Measurements from ENCODE around the gene BRAT1. TPM values are rescaled to one million over a fixed set of nuclear protein-coding genes. Genes with fewer than 3 reads are reported as not detected.
A peak's percentile ranks its signal among the peaks of the same experiment; 100 is the strongest.
"Not testable (repeated sequence)": the region's sequence is repeated elsewhere in the genome, so short reads cannot be mapped to it uniquely, and the experiment has no call there.

Gene BRAT1
- total RNA-seq, 2 experiments from 2014 or later: 33.5 to 40.1 TPM

GRCh38 chr7:2564970-2565540 lies 9.7 kb upstream of the BRAT1 start:
- DNase-seq: no peak
- ATAC-seq (ENCODE audit: low read depth): no peak
- H3K4me3 Mint-ChIP-seq: no peak overlapping the region
- peaks cover 2% of the 10 kb centered on the region for H3K4me1 Mint-ChIP-seq
- no peaks in the 10 kb centered on the region for H3K9me3 Mint-ChIP-seq
- peaks cover 2% of the 10 kb centered on the region for H3K27me3 Mint-ChIP-seq
- no peak overlapping the region for H3K27ac Mint-ChIP-seq
- POLR2A ChIA-PET: no interaction called here
- peaks cover 2% of the 10 kb centered on the region for H3K36me3 Mint-ChIP-seq

GRCh38 chr7:2563955-2564354 lies 8.6 kb upstream of the BRAT1 start:
- H3K9me3 Mint-ChIP-seq; H3K4me3 Mint-ChIP-seq; POLR2A ChIA-PET; DNase-seq; H3K27ac Mint-ChIP-seq; H3K36me3 Mint-ChIP-seq; H3K27me3 Mint-ChIP-seq; H3K4me1 Mint-ChIP-seq; ATAC-seq (ENCODE audit: low read depth): not testable (repeated sequence)

GRCh38 chr7:2559283-2559950 lies 4.1 kb upstream of the BRAT1 start:
- peak; percentile 14 for ATAC-seq (ENCODE audit: low read depth)
- H3K4me1 Mint-ChIP-seq: peaks cover 12% of the 10 kb centered on the region
- no peaks in the 10 kb centered on the region for H3K27me3 Mint-ChIP-seq
- DNase-seq: no peak
- POLR2A ChIA-PET: interaction anchor here (0.7 to 1.4 kb wide), 6 partner anchors 20 to 85 kb away, joined by 3 to 6 read pairs (median 4); no protein-coding TSS in a partner anchor
- no peaks in the 10 kb centered on the region for H3K36me3 Mint-ChIP-seq
- peak overlapping the region; percentile 79 for H3K4me3 Mint-ChIP-seq
- no peaks in the 10 kb centered on the region for H3K9me3 Mint-ChIP-seq
- H3K27ac Mint-ChIP-seq: peak overlapping the region; percentile 38

- peaks cover 15% of the 10 kb centered on the region for H3K4me1 Mint-ChIP-seq
- DNase-seq (peak; percentile 97), ATAC-seq (ENCODE audit: low read depth) (peak; percentile 43)
- H3K4me3 Mint-ChIP-seq: peak within 1 kb of the TSS; percentile 80
- no peaks in the 10 kb centered on the region for H3K9me3 Mint-ChIP-seq
- H3K27ac Mint-ChIP-seq: peak within 1 kb of the TSS; percentile 69
- H3K27me3 Mint-ChIP-seq: no peaks in the 10 kb centered on the region
- POLR2A ChIA-PET: interaction anchor here (1.4 kb wide), 4 partner anchors 19 to 86 kb away, joined by 3 to 6 read pairs (median 4); no protein-coding TSS in a partner anchor
- H3K36me3 Mint-ChIP-seq: no peaks in the 10 kb centered on the region
These were observed 3.4 kb upstream of the BRAT1 start, which contains the start of gene IQCE for GRCh38 chr7:2558629-2559282. Gene IQCE, plus strand, starts transcription at chr7:2558979. Its CDS starts 203 bp downstream, at chr7:2559182.

- no peak for DNase-seq
- no peaks in the 10 kb centered on the region for H3K27me3 Mint-ChIP-seq
- peak overlapping the region; percentile 92 for H3K27ac Mint-ChIP-seq
- peaks cover 9% of the 10 kb centered on the region for H3K36me3 Mint-ChIP-seq
- H3K4me1 Mint-ChIP-seq: peaks cover 21% of the 10 kb centered on the region
- no peaks in the 10 kb centered on the region for H3K9me3 Mint-ChIP-seq
- POLR2A ChIA-PET: interaction anchor here (0.5 to 1.2 kb wide), 3 partner anchors 16 to 77 kb away, joined by 3 to 7 read pairs (median 3); no protein-coding TSS in a partner anchor
- H3K4me3 Mint-ChIP-seq: peak overlapping the region; percentile 89
- ATAC-seq (ENCODE audit: low read depth): no peak
These were observed 638 bp downstream of the BRAT1 start for GRCh38 chr7:2554661-2555111.

GRCh38 chr7:2553831-2554581 lies 1.3 kb downstream of the BRAT1 start:
- Mint-ChIP-seq H3K9me3 (no peaks in the 10 kb centered on the region), H3K36me3 (peaks cover 9% of the 10 kb centered on the region), H3K4me3 (peak overlapping the region; percentile 89), H3K27me3 (no peaks in the 10 kb centered on the region), H3K27ac (peak overlapping the region; percentile 92), H3K4me1 (peaks cover 19% of the 10 kb centered on the region)
- ATAC-seq (ENCODE audit: low read depth): no peak
- no peak for DNase-seq
- POLR2A ChIA-PET: interaction anchor here (0.5 to 1.2 kb wide), 3 partner anchors 15 to 76 kb away, joined by 3 to 7 read pairs (median 3); no protein-coding TSS in a partner anchor

GRCh38 chr7:2553108-2553507 lies 2.2 kb downstream of the BRAT1 start:
- Mint-ChIP-seq H3K9me3 (no peaks in the 10 kb centered on the region), H3K4me1 (peaks cover 17% of the 10 kb centered on the region), H3K27ac (no peak overlapping the region), H3K27me3 (no peaks in the 10 kb centered on the region), H3K36me3 (peaks cover 9% of the 10 kb centered on the region), H3K4me3 (no peak overlapping the region)
- DNase-seq (no peak), ATAC-seq (ENCODE audit: low read depth) (no peak)
- POLR2A ChIA-PET: no interaction called here

- H3K9me3 Mint-ChIP-seq: no peaks in the 10 kb centered on the region
- no peak overlapping the region for H3K4me3 Mint-ChIP-seq
- DNase-seq: no peak
- H3K27ac Mint-ChIP-seq: no peak overlapping the region
- peaks cover 13% of the 10 kb centered on the region for H3K4me1 Mint-ChIP-seq
- peaks cover 13% of the 10 kb centered on the region for H3K36me3 Mint-ChIP-seq
- H3K27me3 Mint-ChIP-seq: no peaks in the 10 kb centered on the region
- POLR2A ChIA-PET: interaction anchor here (0.6 to 1.2 kb wide), 3 partner anchors 12 to 100 kb away, joined by 3 to 4 read pairs (median 4); no protein-coding TSS in a partner anchor
- no peak for ATAC-seq (ENCODE audit: low read depth)
These were observed 3.9 kb downstream of the BRAT1 start for GRCh38 chr7:2551418-2551817.

GRCh38 chr7:2546776-2547586 lies 8.3 kb downstream of the BRAT1 start:
- no peaks in the 10 kb centered on the region for H3K9me3 Mint-ChIP-seq
- no peak for ATAC-seq (ENCODE audit: low read depth)
- POLR2A ChIA-PET: interaction anchor here (0.7 kb wide), 1 partner anchor 152 kb away, joined by 4 read pairs; no protein-coding TSS in a partner anchor
- H3K27me3 Mint-ChIP-seq: no peaks in the 10 kb centered on the region
- H3K36me3 Mint-ChIP-seq: peaks cover 9% of the 10 kb centered on the region
- H3K27ac Mint-ChIP-seq: no peak overlapping the region
- H3K4me3 Mint-ChIP-seq: no peak overlapping the region
- H3K4me1 Mint-ChIP-seq: peaks cover 3% of the 10 kb centered on the region
- DNase-seq: no peak

- POLR2A ChIA-PET: no interaction called here
- Mint-ChIP-seq H3K36me3 (peaks cover 7% of the 10 kb centered on the region), H3K9me3 (no peaks in the 10 kb centered on the region), H3K27me3 (no peaks in the 10 kb centered on the region), H3K4me1 (peaks cover 2% of the 10 kb centered on the region), H3K27ac (no peak overlapping the region), H3K4me3 (no peak overlapping the region)
- no peak for ATAC-seq (ENCODE audit: low read depth)
- no peak for DNase-seq
These were observed 9.4 kb downstream of the BRAT1 start for GRCh38 chr7:2545746-2546425.

GRCh38 chr7:2544541-2545188 lies 10.7 kb downstream of the BRAT1 start:
- Mint-ChIP-seq H3K4me3 (no peak overlapping the region), H3K27ac (no peak overlapping the region), H3K9me3 (no peaks in the 10 kb centered on the region), H3K36me3 (peaks cover 5% of the 10 kb centered on the region), H3K4me1 (no peaks in the 10 kb centered on the region), H3K27me3 (no peaks in the 10 kb centered on the region)
- POLR2A ChIA-PET: no interaction called here
- ATAC-seq (ENCODE audit: low read depth) (no peak), DNase-seq (no peak)
